Measurements from ENCODE around the gene CHI3L2. TPM values are rescaled to one million over a fixed set of nuclear protein-coding genes. Genes with fewer than 3 reads are reported as not detected.
A peak's percentile ranks its signal among the peaks of the same experiment; 100 is the strongest.

CHI3L2 gene
- total RNA-seq, 6 experiments from 2014 or later: 0.35 to 0.64 (median 0.57) TPM; not detected in 3

DNA sequence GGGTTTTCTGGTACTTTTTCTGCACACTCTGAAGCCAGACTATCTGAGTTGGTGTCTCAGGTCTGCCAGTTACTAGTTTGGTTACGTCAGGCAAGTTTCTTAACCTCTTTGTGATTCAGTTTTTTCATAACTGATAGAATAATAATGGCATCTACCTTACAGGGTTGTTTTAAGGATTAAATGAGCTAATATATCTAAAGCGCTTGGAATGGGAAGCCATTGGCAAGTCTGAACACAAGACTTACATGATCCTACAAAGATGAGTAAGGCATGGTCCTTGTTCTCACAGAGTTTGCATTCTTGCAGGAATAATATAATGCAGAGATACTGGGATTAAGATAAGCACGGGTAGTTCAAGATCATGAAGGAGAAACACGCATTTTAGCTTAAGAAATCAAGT, 17.9 kb upstream of the CHI3L2 start:
- TF ChIP-seq CTCF (IDR thresholded peaks at IDR 0.05): no peak
- Mint-ChIP-seq H3K36me3 (ENCODE audit: low read depth) (0 out of 2 replicates have a peak, but pooled peaks cover 7% of the 10 kb centered on the region), H3K27ac (no peak overlapping the region), H3K4me3 (no peak overlapping the region), H3K4me1 (ENCODE audit: low read depth) (peaks cover 25% of the 10 kb centered on the region), H3K27me3 (ENCODE audit: insufficient read depth) (peaks cover 7% of the 10 kb centered on the region), H3K9me3 (no peaks in the 10 kb centered on the region)
- DNase-seq: no peak

GRCh38 chr1:111211921-111212320, 15.6 kb upstream of the CHI3L2 start:
- no peak for DNase-seq

DNA sequence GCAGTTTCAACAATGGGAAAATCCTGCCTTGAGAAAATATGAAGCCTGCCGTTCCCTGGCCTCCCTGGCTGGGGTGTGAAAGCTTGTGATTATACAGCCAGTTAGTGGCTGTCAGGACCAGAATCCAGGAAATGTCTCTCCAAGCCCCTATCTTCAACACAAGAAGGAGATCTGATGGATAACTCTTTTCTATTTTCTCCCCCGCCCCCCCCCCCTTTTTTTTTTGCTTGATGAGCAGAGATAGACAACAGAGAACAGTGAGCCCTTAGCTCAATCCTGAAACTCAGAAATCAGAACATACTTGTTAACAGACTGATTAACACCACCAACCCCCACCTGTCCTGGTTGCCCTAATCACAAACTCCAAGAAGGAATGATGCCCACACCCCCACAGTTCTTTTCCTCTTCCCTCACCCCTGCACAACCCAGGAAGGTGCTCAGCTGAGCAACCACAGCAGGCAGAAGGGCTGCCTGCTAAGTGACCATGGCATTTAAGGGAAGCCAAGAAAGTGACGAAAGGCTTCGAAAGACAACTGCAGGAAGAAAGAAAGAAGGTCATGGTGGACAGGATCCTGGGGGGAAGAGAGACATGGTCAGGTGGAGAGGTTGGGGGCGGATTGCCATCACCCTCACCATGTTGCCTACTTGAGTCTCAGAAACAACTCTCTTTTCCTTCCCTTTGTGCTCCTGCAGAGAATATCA, 14.7 kb upstream of the CHI3L2 start:
- H3K4me1 Mint-ChIP-seq (ENCODE audit: low read depth): peaks cover 12% of the 10 kb centered on the region
- no peak for TF ChIP-seq CTCF (IDR thresholded peaks at IDR 0.05)
- no peak overlapping the region for H3K4me3 Mint-ChIP-seq
- DNase-seq: no peak
- no peaks in the 10 kb centered on the region for H3K9me3 Mint-ChIP-seq
- H3K27me3 Mint-ChIP-seq (ENCODE audit: insufficient read depth): no peaks in the 10 kb centered on the region
- H3K36me3 Mint-ChIP-seq (ENCODE audit: low read depth): 0 out of 2 replicates have a peak, but pooled peaks cover 7% of the 10 kb centered on the region
- H3K27ac Mint-ChIP-seq: no peak overlapping the region

More at GRCh38 chr1:111211921-111212320, 15.6 kb upstream of the CHI3L2 start:
- TF ChIP-seq CTCF (IDR thresholded peaks at IDR 0.05): no peak
- no peaks in the 10 kb centered on the region for H3K9me3 Mint-ChIP-seq
- H3K27me3 Mint-ChIP-seq (ENCODE audit: insufficient read depth): no peaks in the 10 kb centered on the region
- H3K4me3 Mint-ChIP-seq: no peak overlapping the region
- 0 out of 2 replicates have a peak, but pooled peaks cover 7% of the 10 kb centered on the region for H3K36me3 Mint-ChIP-seq (ENCODE audit: low read depth)
- H3K27ac Mint-ChIP-seq: no peak overlapping the region
- peaks cover 12% of the 10 kb centered on the region for H3K4me1 Mint-ChIP-seq (ENCODE audit: low read depth)

- peaks cover 12% of the 10 kb centered on the region for H3K4me1 Mint-ChIP-seq (ENCODE audit: low read depth)
- no peak for TF ChIP-seq CTCF (IDR thresholded peaks at IDR 0.05)
- no peaks in the 10 kb centered on the region for H3K9me3 Mint-ChIP-seq
- no peak for DNase-seq
- no peak overlapping the region for H3K27ac Mint-ChIP-seq
- no peaks in the 10 kb centered on the region for H3K27me3 Mint-ChIP-seq (ENCODE audit: insufficient read depth)
- H3K4me3 Mint-ChIP-seq: no peak overlapping the region
- 0 out of 2 replicates have a peak, but pooled peaks cover 7% of the 10 kb centered on the region for H3K36me3 Mint-ChIP-seq (ENCODE audit: low read depth)
These were observed 14.1 kb upstream of the CHI3L2 start for GRCh38 chr1:111213412-111213811.

GRCh38 chr1:111214074-111214801, 13.3 kb upstream of the CHI3L2 start:
- TF ChIP-seq CTCF (IDR thresholded peaks at IDR 0.05): no peak
- 0 out of 2 replicates have a peak overlapping the region, but pooled peaks have one; percentile 10 for H3K27ac Mint-ChIP-seq
- DNase-seq: no peak
- H3K4me3 Mint-ChIP-seq: no peak overlapping the region
- H3K4me1 Mint-ChIP-seq (ENCODE audit: low read depth): peaks cover 12% of the 10 kb centered on the region
- H3K27me3 Mint-ChIP-seq (ENCODE audit: insufficient read depth): no peaks in the 10 kb centered on the region
- no peaks in the 10 kb centered on the region for H3K9me3 Mint-ChIP-seq
- H3K36me3 Mint-ChIP-seq (ENCODE audit: low read depth): 0 out of 2 replicates have a peak, but pooled peaks cover 7% of the 10 kb centered on the region

Measured in HFFc6 (cell line).